Activated CD4-positive, CD25-positive, alpha-beta regulatory T cell treated with anti-CD3 and anti-CD28 coated beads, Interleukin-2, amount 50 U/mL, for 16 hours (primary cell): ENCODE data around the gene NIPA2.

Experiments
- DNase-seq: peaks from one replicate; pipeline ENCODE4 v3.0.0-alpha.2; 2020; ENCODE audit warnings: low read depth, low spot score

Gene NIPA2

GRCh38 chr15:22877117-22877516, 38.7 kb downstream of the NIPA2 start:
- no peak for DNase-seq

DNA sequence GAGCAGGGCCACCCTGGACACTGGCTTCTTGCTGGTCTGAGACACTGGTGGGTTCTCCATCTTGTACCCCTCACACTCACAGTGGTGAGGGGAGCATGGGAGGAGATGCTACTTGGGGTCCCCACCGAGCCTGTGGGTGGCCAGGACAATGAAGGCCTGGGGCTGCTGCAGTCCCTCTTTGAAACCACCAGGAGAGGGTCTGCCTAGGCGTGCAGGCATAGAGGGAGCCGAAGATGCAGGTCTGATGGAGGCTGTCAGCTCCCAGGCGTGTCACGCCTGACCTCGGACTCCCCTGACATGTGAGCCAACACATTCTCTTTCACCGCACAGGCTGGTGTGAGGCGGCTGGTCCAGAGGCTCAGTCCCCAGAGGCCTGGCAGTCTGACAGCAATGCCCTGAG, 39.1 kb downstream of the NIPA2 start:
- DNase-seq, result no peak

- no peak for DNase-seq
Measured at GRCh38 chr15:22878103-22878502, 39.6 kb downstream of the NIPA2 start.

GRCh38 chr15:22880068-22880980, 41.9 kb downstream of the NIPA2 start:
- no peak for DNase-seq

DNA sequence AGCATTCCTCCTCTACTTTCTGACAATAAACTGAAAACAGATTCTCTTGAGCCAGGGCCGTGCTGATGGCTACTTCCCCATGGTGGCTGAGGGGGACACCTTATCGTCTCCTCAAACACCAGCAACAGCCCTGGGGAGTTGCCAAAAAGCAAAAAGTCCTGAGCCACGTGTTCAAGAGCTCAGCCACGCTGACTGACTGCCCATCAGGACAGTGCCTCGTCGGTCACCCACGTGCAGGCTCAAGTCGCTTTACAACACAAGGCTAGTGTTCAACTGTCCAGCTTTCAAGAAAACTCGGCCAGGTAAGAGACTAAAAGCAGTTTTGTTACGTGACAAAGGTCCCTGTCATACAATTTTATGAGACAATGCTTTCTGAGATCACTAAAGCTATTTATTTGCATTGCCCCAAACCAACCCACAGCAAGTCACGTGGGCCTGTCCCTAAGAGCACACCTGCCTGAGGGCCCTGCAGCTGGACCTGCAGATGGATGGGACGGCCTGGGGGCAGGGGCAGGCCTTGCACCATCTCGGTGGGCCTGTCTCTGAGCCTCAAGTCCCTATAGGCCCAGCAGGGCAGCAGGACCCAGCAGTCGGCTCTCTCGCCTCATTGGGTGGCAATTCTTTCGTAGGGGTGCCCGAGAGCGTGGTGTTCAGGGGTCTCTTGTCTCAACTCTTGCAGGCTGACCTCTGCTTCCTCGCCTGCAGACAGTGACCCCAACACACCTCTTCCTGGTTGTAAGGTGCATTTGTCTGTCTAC, 42.7 kb downstream of the NIPA2 start:
- no peak for DNase-seq

DNA sequence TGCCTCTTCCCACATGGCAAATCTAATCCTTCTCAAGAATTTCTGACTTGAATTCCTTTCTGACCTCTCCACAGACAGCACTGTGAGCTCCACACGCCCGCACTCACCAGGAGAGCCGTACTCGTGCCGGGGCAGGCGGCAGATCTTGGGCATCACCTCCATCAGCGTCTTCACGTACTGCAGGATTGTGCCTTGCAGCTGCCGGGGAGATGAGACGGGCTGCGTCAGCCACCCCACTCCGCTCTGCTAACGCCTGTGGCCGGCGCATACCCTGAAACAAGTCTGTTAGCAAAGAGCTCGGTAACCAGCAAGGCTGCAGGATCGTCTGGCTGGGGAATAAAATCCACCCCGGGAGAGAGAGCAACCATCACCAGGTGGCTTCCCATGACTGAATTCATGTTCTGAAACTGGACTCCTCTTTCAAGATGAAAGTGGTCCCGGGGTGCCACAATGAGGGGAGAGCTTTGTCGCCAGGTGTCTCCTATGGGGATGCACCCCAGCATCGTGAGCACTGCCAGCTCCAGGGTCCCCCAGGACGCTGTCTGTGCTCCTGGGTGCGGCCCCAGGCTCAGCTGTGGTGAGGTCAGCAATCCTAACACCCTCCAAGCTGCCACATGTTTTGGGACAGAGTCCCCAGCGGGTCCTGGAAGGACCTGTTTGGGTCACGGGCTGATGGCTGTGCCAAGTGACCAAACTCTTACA, 43.4 kb downstream of the NIPA2 start:
- DNase-seq, result no peak

DNA sequence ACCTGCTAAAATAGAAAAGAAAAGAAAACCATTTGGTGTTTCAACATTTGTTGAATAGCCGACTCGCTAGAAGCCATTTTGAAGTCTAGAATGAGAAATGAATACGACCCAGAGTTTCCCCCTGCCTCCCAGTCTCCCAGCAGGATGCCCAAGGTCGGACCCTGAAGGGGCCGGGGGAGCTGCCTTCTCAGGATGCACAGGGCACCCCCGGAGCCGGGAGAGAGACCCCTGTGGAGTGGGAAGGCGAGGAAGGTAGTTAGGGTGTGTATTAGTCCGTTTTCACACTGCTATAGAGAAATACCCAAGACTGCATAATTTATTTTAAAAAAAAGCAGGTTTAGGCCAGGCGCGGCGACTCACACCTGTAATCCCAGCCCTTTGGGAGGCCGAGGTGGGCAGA, 44.7 kb downstream of the NIPA2 start:
- DNase-seq, result no peak

DNA sequence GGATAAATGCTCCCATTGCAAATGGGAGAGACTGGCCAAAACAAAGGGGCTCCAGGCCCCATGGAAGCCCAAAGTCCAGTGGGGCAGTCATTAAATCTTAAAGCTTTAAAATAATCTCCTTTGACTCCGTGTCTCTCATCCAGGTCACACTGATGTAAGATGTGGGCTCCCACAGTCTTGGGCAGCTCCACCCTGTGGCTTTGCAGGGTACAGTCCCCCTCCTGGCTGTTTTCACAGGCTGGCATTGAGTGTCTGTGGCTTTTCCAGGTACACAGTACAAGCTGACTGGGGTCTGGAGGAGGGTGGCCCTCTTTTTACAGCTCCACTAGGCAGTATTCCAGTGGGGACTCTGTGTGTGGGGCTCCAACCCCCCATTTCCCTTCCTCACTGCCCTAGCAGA, 45.9 kb downstream of the NIPA2 start:
- no peak for DNase-seq

DNA sequence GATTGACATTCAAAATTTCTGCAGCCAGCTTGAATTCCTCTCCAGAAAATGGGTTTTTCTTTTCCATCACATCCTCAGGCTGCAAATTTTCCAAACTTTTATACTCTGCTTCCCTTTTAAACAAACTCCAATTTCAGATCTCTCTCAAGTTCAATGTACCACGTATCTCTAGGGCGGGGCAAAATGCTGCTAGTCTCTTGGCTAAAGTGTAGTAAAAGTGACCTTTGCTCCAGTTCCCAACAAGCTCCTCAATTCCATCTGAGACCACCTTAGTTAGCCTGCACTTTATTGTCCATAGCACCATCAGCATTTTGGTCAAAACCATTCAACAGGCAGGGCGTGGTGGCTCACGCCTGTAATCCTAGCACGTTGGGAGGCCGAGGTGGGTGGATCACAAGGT, 46.7 kb downstream of the NIPA2 start:
- DNase-seq, result no peak

DNA sequence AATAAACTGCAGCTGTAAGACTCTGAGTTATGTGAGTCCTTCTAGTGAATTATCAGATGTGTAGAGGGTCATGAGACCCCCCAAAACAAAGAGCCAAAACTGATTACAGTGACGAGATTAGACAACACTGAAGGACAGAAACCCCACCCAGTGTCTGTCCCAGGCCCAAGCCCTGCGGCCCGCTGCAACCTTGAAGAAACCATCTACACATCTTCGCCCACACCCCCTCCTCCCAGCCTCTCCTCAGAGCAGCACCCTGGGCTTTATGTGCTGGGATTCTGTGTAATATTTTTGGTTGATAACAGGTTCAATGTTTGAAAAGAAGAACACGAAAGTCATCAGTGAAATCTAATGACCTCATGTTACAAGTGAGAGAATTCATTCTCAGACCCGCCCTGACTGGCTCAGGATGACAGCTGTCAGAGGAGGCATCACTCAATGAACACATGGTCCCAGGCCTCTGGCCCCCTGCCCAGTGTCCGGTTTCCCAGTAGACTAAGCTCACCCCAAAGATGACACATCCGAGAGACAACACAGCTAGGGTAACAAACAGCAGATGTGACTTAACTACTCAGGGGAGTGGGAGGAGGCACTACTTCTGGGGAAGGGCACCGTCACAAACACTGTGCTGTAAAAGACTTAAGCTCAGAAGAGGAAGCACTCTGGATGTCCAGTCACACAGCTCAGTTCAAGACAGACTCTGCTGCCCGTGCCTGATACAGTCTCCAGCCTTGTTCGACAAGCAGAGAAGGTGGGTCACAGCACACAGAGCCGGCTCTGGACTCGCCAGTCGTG, 48.9 kb downstream of the NIPA2 start:
- DNase-seq, result no peak

DNA sequence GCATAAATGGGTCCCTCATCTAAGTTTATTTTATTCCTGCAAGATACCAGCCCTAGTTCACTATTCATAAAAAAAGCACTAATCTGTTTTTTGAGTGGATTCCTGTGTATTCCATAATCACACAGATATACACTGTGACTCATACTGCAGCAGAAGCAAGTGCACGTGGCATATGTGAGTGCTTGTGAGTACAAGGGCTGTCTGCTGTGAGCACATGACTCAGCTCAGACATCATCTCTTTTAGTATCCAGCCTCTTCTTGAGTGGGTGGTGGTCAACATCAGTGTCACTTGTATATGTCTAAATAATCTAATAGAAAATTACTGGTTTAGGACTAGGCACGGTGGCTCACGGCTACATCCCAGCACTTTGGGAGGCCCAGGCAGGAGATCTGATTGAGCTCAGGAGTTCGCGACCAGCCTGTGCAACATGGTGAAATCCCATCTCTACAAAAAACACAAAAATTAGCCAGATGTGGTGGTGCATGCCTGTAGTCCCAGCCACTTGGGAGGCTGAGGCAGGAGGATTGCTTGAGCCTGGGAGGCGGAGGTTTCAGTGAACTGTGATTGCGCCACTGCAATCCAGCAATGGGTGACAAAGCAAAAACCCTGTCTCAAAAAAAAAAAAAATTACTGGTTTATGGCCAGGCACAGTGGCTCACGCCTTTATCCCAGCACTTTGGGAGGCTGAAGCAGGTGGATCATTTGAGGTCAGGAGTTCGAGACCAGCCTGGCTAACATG, 49.8 kb downstream of the NIPA2 start:
- no peak for DNase-seq

DNA sequence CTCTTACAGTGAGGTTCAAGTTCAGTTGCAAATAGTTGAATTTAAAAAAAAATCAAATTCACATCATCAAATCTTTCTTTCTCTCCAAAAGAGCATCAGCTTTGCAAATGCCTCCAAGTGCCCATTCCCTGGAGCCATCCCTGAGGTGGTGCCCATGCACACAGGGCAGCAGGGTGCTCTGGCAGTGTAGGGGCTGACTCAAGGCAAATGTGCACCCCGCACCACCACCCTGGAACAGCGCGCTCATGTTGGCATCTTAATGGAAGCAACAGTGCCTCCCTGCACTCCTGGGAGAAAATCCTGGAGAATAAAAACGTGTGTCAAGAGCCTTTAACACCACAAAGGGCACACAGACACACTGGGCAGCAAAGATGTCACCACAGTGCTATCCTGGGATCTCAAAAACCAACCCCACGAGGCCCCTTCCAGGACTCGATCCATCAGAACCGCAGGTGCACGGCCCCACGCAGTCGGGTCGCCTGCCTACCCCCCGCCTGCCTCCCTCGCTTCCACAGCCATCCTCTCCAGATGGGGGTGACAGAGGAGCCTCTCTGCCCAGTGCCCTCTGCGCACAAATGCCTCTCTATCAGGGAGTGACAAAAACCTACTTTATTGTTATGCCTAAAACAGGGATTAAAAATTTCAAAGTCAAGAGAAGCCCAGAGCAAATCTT, 50.8 kb downstream of the NIPA2 start:
- DNase-seq, result no peak

GRCh38 chr15:22890296-22890695, 51.8 kb downstream of the NIPA2 start:
- DNase-seq, result no peak

DNA sequence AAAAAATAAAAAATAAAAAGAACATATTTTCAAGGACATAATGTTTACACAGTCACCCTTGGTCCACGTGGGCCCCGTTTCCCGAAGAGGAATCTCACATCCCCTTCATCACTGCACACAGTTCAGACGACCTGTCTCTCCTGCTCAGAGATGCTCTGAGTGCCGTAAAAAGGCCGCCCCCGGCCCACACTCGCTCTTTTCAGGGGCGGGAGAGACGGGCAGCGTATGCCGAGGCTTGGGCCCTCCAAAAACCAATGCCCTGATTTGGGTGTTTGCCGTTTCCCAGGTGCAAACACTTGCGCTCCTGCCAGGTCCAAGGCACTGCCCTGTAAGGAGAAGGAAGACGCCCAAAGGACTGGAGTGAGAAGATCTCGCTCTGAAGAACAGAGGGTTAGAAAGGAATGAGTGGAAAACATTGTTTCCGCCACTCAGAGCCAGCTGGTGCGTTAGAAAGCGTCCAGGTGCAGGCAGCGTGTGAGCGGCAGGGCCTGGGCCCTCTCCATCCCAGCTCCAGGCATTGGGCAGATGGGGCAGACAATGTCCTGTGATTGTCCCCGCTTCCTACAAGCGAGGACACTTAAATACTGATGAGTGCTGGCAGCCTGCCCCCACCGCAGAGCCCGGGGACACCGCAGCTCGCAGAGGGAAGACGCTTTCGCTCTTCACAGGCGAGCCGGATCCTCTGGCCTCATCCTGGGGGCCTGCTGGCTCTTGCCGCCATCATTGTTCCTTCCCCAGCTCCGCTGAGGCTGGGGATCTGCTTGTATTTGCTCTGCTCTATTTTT, 53.2 kb downstream of the NIPA2 start:
- no peak for DNase-seq

DNA sequence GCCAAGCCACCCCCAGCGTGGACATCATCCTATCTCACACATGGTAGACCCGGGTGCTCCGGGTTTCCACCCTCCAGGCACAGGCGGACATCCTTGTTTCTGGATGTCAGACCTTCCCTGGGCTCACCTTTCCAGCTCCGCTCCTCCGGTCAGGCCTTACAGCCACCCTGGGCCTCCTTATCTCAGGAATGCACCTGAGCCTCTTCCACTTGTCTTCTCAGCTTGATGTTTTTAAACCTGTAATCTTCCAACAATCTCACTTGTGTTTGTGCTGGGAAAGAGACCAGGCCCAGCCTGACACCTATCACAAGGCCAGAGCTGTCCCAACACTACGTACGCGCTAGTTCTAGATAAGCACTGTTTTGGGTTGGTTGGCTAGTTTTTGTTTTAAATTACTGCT, 53.9 kb downstream of the NIPA2 start:
- DNase-seq, result no peak

GRCh38 chr15:22893081-22893480, 54.6 kb downstream of the NIPA2 start:
- no peak for DNase-seq

GRCh38 chr15:22893881-22894280, 55.4 kb downstream of the NIPA2 start:
- no peak for DNase-seq

- no peak for DNase-seq
Measured at GRCh38 chr15:22895465-22896190, 57.2 kb downstream of the NIPA2 start.

- no peak for DNase-seq
Measured at GRCh38 chr15:22902046-22902445, 63.6 kb downstream of the NIPA2 start.
